Left lung (tissue), 10 donors: Measurements from ENCODE around the gene TSPAN17. TPM values are rescaled to one million over a fixed set of nuclear protein-coding genes. Genes with fewer than 3 reads are reported as not detected.

ENCODE experiments used
- ATAC-seq: fragments of 200-7000 bp; cut with Tn5 transposase; one replicate; pipeline ENCODE4 v1.9.1; 2020; ENCODE audit warnings: moderate library complexity
- DNase-seq, 4 donors: peaks; one replicate each; pipeline ENCODE4 v3.0.0-alpha.2; 2013 to 2020
- H3K27ac ChIP-seq, 2 donors: fragments of 200-600 bp; sonication (generic) in 1 of 2; one replicate each; pipeline versions ENCODE4 v1.5.0 to v1.8.0; 2020 to 2021
- H3K27me3 ChIP-seq, 2 donors: fragments of 200-600 bp; sonication (generic) in 1 of 2; one replicate each; pipeline versions ENCODE4 v1.5.0 to v1.8.0; 2020 to 2021
- H3K36me3 ChIP-seq, 2 donors: fragments of 200-600 bp; sonication (generic) in 1 of 2; one replicate each; pipeline versions ENCODE4 v1.5.0 to v1.8.0; 2020 to 2021
- H3K4me1 ChIP-seq, 2 donors: fragments of 200-600 bp; one replicate each; pipeline ENCODE4 v1.8.0; 2021
- H3K4me3 ChIP-seq, 2 donors: fragments of 200-600 bp; sonication (generic) in 1 of 2; one replicate each; pipeline versions ENCODE4 v1.5.0 to v1.8.0; 2020 to 2021; ENCODE audit warnings: mild to moderate bottlenecking in 1 of 2
- H3K9me3 ChIP-seq, 2 donors: fragments of 200-600 bp; sonication (generic) in 1 of 2; one replicate each; pipeline versions ENCODE4 v1.5.0 to v1.8.0; 2020 to 2021
- intact Hi-C, 2 donors: fragments of 100-400 bp; cut with DNase I; formaldehyde crosslinking; loops; one replicate each; pipeline versions ENCODE4 v1.11.2 to v1.14.2; 2022
- polyA plus RNA-seq, 6 donors: library from polyadenylated mRNA; unstranded; fragments of 120-200 nt; gene quantifications; one replicate each; pipeline ENCODE4 v1.2.1, GENCODE V29; 2013; ENCODE audit not compliant: insufficient read length in 6 of 6
- total RNA-seq, 2 donors: library from RNA; stranded (reverse); fragmentation: NEBNext Ultra II Directional; extraction: Animal tissue kit (Norgen Biotek cat#: 25700); gene quantifications; one replicate each; pipeline ENCODE4 v1.2.1, GENCODE V29; 2021
- TF ChIP-seq, protein P1 (sequence below), 2 donors: fragments of 200-600 bp; sonication (generic) in 1 of 2; IDR thresholded peaks; one replicate each; pipeline versions ENCODE4 v1.5.0 to v1.8.0; 2021; ENCODE audit warnings: antibody characterized with exemption in 2 of 2
- donor health status: DM: no; HTN: yes; CAD: no.
- donor health status: DM: no; HTN: no; CAD: no.

The TSPAN17 gene
- total and polyA plus RNA-seq, 8 donors = 26.0 to 48.3 (median 35.0) TPM

GRCh38 chr5:176626876-176627236 lies 20.4 kb upstream of the TSPAN17 start:
- H3K27me3 ChIP-seq = peaks cover 39 to 95% of the 10 kb centered on the region in 2 donors
- TF ChIP-seq, protein P1, sequence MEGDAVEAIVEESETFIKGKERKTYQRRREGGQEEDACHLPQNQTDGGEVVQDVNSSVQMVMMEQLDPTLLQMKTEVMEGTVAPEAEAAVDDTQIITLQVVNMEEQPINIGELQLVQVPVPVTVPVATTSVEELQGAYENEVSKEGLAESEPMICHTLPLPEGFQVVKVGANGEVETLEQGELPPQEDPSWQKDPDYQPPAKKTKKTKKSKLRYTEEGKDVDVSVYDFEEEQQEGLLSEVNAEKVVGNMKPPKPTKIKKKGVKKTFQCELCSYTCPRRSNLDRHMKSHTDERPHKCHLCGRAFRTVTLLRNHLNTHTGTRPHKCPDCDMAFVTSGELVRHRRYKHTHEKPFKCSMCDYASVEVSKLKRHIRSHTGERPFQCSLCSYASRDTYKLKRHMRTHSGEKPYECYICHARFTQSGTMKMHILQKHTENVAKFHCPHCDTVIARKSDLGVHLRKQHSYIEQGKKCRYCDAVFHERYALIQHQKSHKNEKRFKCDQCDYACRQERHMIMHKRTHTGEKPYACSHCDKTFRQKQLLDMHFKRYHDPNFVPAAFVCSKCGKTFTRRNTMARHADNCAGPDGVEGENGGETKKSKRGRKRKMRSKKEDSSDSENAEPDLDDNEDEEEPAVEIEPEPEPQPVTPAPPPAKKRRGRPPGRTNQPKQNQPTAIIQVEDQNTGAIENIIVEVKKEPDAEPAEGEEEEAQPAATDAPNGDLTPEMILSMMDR (IDR thresholded peaks at IDR 0.05) = no peak
- intact Hi-C loops = no loop called here
- DNase-seq = no peak
- ATAC-seq = no peak
- peaks cover 10 to 13% of the 10 kb centered on the region in 2 donors for H3K4me1 ChIP-seq
- no peak overlapping the region for H3K4me3 ChIP-seq
- no peaks in the 10 kb centered on the region for H3K9me3 ChIP-seq
- no peak overlapping the region for H3K27ac ChIP-seq
- no peaks in the 10 kb centered on the region for H3K36me3 ChIP-seq

- DNase-seq (no peak), ATAC-seq (no peak)
- Histone ChIP-seq H3K27ac (no peak overlapping the region), H3K36me3 (no peaks in the 10 kb centered on the region), H3K9me3 (no peaks in the 10 kb centered on the region), H3K4me1 (peaks cover 10 to 13% of the 10 kb centered on the region in 2 donors), H3K4me3 (no peak overlapping the region), H3K27me3 (peaks cover 44 to 96% of the 10 kb centered on the region in 2 donors)
- intact Hi-C loops = no loop called here
- TF ChIP-seq, protein P1 (IDR thresholded peaks at IDR 0.05) = no peak
Measured at GRCh38 chr5:176627582-176627981, 19.7 kb upstream of the TSPAN17 start.

DNA sequence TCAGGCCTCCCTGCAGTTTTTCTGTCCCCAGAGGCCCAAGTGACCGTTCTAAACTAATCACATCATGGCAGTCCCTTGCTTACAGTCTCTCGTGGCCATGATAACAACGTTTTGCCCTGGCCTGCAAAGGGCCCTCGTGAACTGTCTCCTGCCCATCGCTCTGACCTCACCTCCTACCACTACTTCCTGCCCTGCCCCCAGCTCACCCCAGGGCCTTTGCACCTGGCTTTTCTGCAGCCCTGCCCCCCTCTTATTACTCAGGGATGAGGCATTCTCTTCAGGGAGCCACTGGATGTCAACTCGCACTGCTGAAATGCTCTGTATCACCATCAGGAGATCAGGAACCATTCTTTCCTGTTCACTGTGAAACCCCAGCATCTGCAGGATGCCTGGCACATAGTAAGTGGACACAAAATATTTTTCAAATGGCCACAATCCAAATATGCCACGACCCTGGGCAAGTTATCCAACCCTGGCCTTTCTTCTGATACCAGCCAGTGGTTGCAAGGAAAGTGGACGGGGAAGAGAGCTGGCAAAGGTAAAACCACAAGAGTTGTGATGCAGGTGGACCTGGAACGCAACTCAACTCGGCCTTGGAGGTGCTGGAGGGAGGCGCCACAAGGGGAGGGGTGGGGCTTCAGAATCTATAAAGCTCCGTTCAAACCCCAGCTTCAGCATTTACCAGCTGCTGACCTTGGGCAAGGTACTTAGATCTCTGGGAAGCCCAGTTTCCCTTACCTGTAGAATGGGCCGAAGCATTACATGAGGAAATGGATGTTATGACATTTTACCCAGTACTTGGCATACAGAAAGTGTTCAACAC lies 18.7 kb upstream of the TSPAN17 start:
- no peak overlapping the region for H3K27ac ChIP-seq
- H3K4me3 ChIP-seq = no peak overlapping the region
- DNase-seq (no peak), ATAC-seq (no peak)
- intact Hi-C loops = no loop called here
- peaks cover 44 to 100% of the 10 kb centered on the region in 2 donors for H3K27me3 ChIP-seq
- no peaks in the 10 kb centered on the region for H3K36me3 ChIP-seq
- H3K4me1 ChIP-seq = peaks cover 10 to 13% of the 10 kb centered on the region in 2 donors
- no peaks in the 10 kb centered on the region for H3K9me3 ChIP-seq
- TF ChIP-seq, protein P1 (IDR thresholded peaks at IDR 0.05) = no peak

- TF ChIP-seq, protein P1 (IDR thresholded peaks at IDR 0.05) = no peak
- H3K27ac ChIP-seq = no peak overlapping the region
- DNase-seq = no peak
- H3K27me3 ChIP-seq = peaks cover 48 to 100% of the 10 kb centered on the region in 2 donors
- intact Hi-C loops = no loop called here
- H3K4me1 ChIP-seq = peaks cover 10 to 13% of the 10 kb centered on the region in 2 donors
- no peak overlapping the region for H3K4me3 ChIP-seq
- H3K36me3 ChIP-seq = no peaks in the 10 kb centered on the region
- ATAC-seq = no peak
- no peaks in the 10 kb centered on the region for H3K9me3 ChIP-seq
Measured at GRCh38 chr5:176629317-176629852, 17.9 kb upstream of the TSPAN17 start.

DNA sequence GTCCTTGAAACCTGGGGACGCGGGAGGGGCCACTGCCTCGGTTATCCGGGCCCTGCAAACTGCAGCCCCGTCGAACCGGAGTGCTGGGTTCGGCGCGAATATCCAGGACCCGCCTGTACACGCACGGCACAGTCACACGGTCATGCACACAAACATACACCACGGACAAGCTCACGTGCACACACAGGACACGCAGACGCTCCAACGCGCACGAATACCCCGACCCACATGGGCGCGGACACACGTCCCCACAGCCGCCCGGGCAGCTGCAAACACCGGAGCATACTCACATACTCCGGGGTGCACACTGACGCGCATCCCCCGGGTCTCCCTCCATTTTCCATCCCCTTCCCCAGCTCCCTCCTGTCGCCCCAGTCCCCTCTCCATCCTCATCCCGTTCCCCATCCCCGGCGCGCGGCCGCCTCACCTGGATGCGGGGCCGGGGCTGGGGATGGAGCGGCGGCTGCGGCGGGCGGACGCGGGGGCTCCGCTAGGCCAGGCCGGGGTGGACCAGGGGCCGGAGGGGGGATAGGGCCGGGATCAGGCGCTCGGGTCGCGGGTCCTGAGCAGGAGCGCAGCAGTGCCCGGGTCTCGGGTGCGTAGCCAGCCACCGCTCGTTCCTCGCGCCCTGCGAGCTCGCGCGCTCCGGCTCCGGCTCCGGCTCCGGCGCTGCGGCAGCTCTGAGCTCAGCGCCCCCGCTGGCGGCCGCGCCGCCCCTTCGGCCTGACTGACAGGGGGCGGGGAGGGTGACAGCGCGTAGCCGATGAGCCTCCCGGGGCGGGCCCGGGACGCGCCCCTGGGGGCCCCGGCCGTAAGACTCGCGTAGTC lies 17.2 kb upstream of the TSPAN17 start, which contains the start of the genes EIF4E1B and SNCB:
Gene EIF4E1B (plus strand): TSS at position 823 of the 828 bp plus-strand sequence. CDS start 12,113 bp downstream, outside the sequence.
Gene SNCB (minus strand): TSS at position 682 of the 828 bp plus-strand sequence. CDS start 880 bp downstream, outside the sequence.
- H3K4me1 ChIP-seq = peaks cover 10 to 13% of the 10 kb centered on the region in 2 donors
- TF ChIP-seq, protein P1 (IDR thresholded peaks at IDR 0.05) = no peak
- H3K36me3 ChIP-seq = no peaks in the 10 kb centered on the region
- no peaks in the 10 kb centered on the region for H3K9me3 ChIP-seq
- DNase-seq = peak in 2 of 4 donors; percentile 24 to 51
- peaks cover 48 to 100% of the 10 kb centered on the region in 2 donors for H3K27me3 ChIP-seq
- intact Hi-C loops = no loop called here
- peak; percentile 76 for ATAC-seq
- no peak within 1 kb of the TSS for H3K27ac ChIP-seq
- peak within 1 kb of the TSS; percentile 7 to 14 for H3K4me3 ChIP-seq
